GM23248 (cell line): ENCODE data around the gene WDR35.

Experiments used
- EZH2 ChIP-seq: fragments of 200-600 bp; sonication (generic); IDR thresholded peaks from 2 replicates; pipeline ENCODE4 v1.6.1; 2018; ENCODE audit warnings: antibody characterized with exemption, mild to moderate bottlenecking; ENCODE audit not compliant: insufficient read depth, poor library complexity, severe bottlenecking
- EZH2phosphoT487 ChIP-seq: fragments of 200-600 bp; sonication (generic); IDR thresholded peaks from 2 replicates; pipeline ENCODE4 v1.6.1; 2018; ENCODE audit warnings: antibody characterized with exemption, moderate library complexity, mild to moderate bottlenecking, low read depth; ENCODE audit not compliant: insufficient read depth

DNA sequence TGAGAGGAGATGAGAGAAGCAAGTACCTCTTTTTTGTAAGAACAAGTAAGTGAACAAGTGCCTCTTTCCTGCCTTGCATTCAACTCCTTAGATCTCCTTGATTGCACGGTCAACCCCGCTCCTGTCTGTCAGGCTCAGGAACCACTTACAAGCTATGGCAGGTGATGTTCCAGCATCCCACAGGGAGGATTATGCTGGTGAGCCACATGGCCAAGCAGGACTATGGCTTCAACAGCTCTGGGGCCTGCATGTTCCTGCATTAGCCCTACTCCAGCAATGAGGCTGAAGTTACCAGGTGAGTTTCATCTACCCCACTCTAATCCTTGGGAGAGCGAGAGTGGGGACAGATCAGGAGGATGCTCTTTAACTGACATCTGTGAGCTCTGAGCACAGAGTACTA, 117.6 kb downstream of the WDR35 start:
- TF ChIP-seq EZH2 (no peak), EZH2phosphoT487 (no peak)
